GM19328 (cell line): ENCODE measurements around the gene CYP3A4.
"Not testable (repeated sequence)": the region's sequence is repeated elsewhere in the genome, so short reads cannot be mapped to it uniquely, and the experiment has no call there.

ENCODE experiments used
- ATAC-seq: cut with Tn5 transposase; IDR thresholded peaks from one replicate; pipeline ENCODE4 v1.9.1; 2021; ENCODE audit warnings: mild to moderate bottlenecking, moderate library complexity; ENCODE audit not compliant: unreplicated experiment

Gene CYP3A4

GRCh38 chr7:99762680-99763327 lies 21.2 kb downstream of the CYP3A4 start:
- ATAC-seq, result no peak

GRCh38 chr7:99755085-99755484 lies 28.9 kb downstream of the CYP3A4 start:
- no peak for ATAC-seq

GRCh38 chr7:99752356-99752755 lies 31.6 kb downstream of the CYP3A4 start:
- no peak for ATAC-seq

GRCh38 chr7:99751322-99752052 lies 32.5 kb downstream of the CYP3A4 start:
- not testable (repeated sequence) for ATAC-seq

GRCh38 chr7:99748846-99749579 lies 35.0 kb downstream of the CYP3A4 start:
- ATAC-seq, result no peak

- not testable (repeated sequence) for ATAC-seq
Measured at GRCh38 chr7:99746915-99747314, 37.1 kb downstream of the CYP3A4 start.

- not testable (repeated sequence) for ATAC-seq
Measured at GRCh38 chr7:99745395-99745794, 38.6 kb downstream of the CYP3A4 start.

- ATAC-seq, result no peak
Measured at GRCh38 chr7:99742737-99743394, 41.1 kb downstream of the CYP3A4 start.

GRCh38 chr7:99741441-99741795 lies 42.6 kb downstream of the CYP3A4 start:
- ATAC-seq, result no peak

- ATAC-seq, result no peak
Measured at GRCh38 chr7:99740573-99741440, 43.2 kb downstream of the CYP3A4 start.

- ATAC-seq, result no peak
Measured at GRCh38 chr7:99739699-99740572, 44.0 kb downstream of the CYP3A4 start.

- no peak for ATAC-seq
Measured at GRCh38 chr7:99737726-99738125, 46.3 kb downstream of the CYP3A4 start.

- ATAC-seq, result not testable (repeated sequence)
Measured at GRCh38 chr7:99736667-99737066, 47.3 kb downstream of the CYP3A4 start.

- ATAC-seq, result no peak
Measured at GRCh38 chr7:99734987-99735386, 49.0 kb downstream of the CYP3A4 start, which contains the start of gene CYP3A7. CYP3A7 (minus strand) TSS chr7:99735196; CDS start chr7:99735093, 103 bp downstream.

- no peak for ATAC-seq
Measured at GRCh38 chr7:99733448-99733847, 50.5 kb downstream of the CYP3A4 start.

- no peak for ATAC-seq
Measured at GRCh38 chr7:99733003-99733402, 51.0 kb downstream of the CYP3A4 start.

- no peak for ATAC-seq
Measured at GRCh38 chr7:99731638-99732374, 52.2 kb downstream of the CYP3A4 start.

- no peak for ATAC-seq
Measured at GRCh38 chr7:99730992-99731391, 53.0 kb downstream of the CYP3A4 start.
